Stomach smooth muscle (tissue), 2 donors: ENCODE results near the gene UTF1.

Experiments
- H3K27ac ChIP-seq: one replicate; pipeline ENCODE4 v1.7.0; 2013; ENCODE audit warnings: mild to moderate bottlenecking, low read length, inconsistent platforms
- H3K27me3 ChIP-seq, 2 donors: one replicate each; pipeline ENCODE4 v1.7.0; 2013; ENCODE audit warnings: low read length in 2 of 2; ENCODE audit not compliant: insufficient read depth in 2 of 2, control insufficient read depth in 1 of 2
- H3K36me3 ChIP-seq, 2 donors: one replicate each; pipeline ENCODE4 v1.7.0; 2013; ENCODE audit warnings: low read length in 2 of 2; ENCODE audit not compliant: control insufficient read depth in 2 of 2, insufficient read depth in 2 of 2
- H3K4me1 ChIP-seq: one replicate; pipeline ENCODE4 v1.7.0; 2013; ENCODE audit warnings: low read length; ENCODE audit not compliant: control insufficient read depth, insufficient read depth
- H3K4me3 ChIP-seq, 2 donors: one replicate each; pipeline ENCODE4 v1.7.0; 2013; ENCODE audit warnings: low read length in 2 of 2
- H3K9ac ChIP-seq, 2 donors: one replicate each; pipeline ENCODE4 v1.7.0; 2013; ENCODE audit warnings: low read length in 2 of 2, mild to moderate bottlenecking in 1 of 2
- H3K9me3 ChIP-seq, 2 donors: one replicate each; pipeline ENCODE4 v1.7.0; 2013; ENCODE audit warnings: low read length in 2 of 2; ENCODE audit not compliant: control insufficient read depth in 2 of 2
- donor health status: healthy.
- donor health status: Pancreatic carcinoma.

UTF1 gene

DNA sequence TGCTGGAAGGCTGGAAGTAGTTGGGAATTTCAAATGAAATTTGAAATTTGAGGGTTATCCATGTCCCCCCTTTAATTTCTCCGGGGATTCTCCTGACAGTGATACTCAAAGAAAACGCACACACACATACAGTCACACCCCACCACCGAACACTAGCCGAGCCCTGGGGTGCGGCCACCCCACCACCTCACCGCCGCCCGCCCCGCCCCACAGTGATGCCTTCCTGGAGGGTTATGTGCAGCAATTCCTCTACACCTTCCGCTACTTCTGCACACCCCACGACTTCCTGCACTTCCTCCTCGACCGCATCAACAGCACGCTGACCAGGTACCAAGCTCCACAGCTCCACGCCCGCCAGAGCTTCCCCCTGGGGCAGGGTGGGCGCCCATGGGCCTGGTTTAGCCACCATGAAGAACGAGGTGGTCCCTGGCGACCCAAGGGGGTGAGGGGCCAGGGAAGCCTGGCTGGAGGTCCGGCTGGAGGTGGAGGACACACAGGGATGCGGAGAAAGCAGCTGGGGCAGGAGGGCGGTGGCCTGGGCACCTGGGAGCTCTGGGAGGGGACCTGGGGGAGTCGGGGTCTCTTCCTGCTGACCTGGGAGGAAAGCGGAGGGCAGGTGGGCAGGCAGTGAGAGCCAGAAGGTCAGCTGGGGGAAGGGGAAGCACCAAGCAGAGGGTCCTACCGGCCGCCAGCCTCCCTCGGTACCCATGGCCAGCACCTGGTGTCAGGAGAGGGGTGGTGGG is 19.4 kb upstream of the UTF1 start:
- Histone ChIP-seq H3K27ac (no peak overlapping the region), H3K27me3 (peaks cover 0 to 2% of the 10 kb centered on the region in 2 donors), H3K9ac (no peak overlapping the region), H3K36me3 (no peaks in the 10 kb centered on the region), H3K4me3 (no peak overlapping the region), H3K9me3 (no peaks in the 10 kb centered on the region), H3K4me1 (no peaks in the 10 kb centered on the region)

DNA sequence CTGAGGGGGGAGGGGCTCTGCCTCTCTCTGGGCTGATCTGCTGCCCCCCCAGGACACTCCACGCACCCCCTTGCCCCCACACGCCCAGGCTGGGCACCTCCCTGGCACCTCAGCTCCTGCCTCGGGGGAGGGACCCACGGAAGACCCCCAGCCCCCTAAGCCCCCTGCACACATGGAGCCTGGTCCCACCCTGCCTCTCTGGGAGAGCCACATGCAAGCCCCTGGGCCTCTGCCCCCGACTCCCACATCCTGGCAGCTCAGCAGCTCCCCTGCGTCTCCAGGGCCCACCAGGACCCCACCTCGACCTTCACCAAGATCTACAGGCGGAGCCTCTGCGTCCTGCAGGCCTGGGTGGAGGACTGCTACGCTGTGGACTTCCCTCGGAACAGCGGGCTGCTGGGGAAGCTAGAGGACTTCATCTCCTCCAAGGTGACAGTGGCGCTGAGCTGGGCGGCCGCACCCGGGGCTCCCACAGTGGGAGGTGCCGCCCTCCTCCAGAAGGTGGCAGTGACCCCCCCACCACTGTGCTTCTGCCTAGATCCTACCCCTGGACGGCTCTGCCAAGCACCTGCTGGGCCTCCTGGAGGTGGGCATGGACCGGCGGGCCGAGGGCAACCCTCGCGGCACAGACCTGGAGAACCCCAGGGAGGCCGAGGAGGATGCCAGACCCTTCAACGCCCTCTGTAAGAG is 18.7 kb upstream of the UTF1 start:
- Histone ChIP-seq H3K9ac (no peak overlapping the region), H3K4me3 (no peak overlapping the region), H3K36me3 (no peaks in the 10 kb centered on the region), H3K4me1 (no peaks in the 10 kb centered on the region), H3K27ac (no peak overlapping the region), H3K27me3 (peaks cover 0 to 2% of the 10 kb centered on the region in 2 donors), H3K9me3 (no peaks in the 10 kb centered on the region)

DNA sequence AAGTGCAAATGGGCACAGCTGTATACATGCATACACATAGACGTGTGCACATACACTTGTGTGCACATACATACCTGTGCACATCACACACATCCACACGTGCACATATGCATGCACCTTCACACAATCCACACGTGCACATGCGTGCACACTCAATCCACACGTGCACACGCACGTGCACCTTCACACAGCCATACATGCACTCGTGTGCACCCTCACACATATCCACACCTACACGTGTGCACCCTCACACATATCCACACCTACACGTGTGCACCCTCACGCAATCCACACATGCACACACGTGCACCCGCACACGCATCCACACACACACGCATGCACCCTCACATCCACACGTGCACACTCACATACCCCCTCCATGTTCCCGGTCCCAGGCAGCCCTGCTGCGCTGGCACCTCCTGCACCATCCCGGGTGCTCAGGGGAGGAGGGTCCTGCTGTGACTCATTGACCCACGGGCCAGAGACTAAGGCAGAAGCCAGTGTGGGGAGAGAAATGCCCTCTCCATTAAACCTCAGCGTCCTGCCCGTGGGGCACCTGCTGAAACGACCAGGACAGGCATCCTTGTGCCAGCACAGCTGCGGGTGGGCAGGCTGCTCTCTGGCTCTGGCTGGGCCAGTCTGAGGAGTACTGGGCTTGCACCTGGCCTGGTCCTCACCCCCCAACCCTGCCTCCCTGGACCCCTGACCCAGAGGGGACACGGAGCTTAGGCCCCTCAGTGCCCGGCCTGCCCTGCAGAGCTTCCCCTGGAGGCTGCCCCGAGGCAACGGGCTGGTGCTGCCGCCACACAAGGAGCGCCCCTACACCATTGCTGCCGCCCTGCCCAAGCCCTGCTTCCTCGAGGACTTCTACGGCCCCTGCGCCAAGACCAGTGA is 17.8 kb upstream of the UTF1 start:
- no peak overlapping the region for H3K4me3 ChIP-seq
- no peaks in the 10 kb centered on the region for H3K36me3 ChIP-seq
- H3K27me3 ChIP-seq: peaks cover 0 to 1% of the 10 kb centered on the region in 2 donors
- no peak overlapping the region for H3K27ac ChIP-seq
- H3K9ac ChIP-seq: no peak overlapping the region
- H3K4me1 ChIP-seq: no peaks in the 10 kb centered on the region
- no peaks in the 10 kb centered on the region for H3K9me3 ChIP-seq

DNA sequence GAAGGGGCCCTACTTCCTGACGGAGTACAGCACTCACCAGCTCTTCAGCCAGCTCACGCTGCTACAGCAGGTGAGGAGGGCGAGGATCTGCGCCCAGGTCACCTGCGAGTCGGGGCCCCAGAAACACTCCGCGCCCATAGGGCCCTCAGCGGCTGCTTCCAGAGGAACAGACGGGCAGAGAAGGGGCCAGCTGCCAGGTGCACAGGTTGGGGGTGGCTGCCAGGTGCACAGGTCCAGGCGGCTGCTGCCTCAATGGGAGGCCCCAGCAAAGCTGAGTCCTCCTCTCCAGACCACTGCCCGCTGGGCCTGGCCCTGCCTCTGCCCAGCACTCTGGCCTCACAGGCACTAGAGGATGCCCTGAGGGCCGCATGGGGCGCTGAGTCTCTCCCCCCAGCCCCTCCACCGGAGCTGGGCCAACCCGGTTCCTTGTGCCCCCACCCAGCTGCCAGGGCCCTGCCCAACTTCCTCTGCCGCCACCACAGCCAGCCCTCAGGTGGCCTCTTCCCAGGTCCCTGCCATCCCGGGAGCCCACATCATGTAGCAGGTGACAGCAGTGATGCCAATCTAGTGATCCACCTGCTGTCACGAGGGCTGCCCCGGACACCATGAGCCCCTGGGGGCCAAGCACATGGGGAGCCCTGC is 17.0 kb upstream of the UTF1 start:
- Histone ChIP-seq H3K27me3 (no peaks in the 10 kb centered on the region), H3K9me3 (no peaks in the 10 kb centered on the region), H3K4me3 (no peak overlapping the region), H3K27ac (no peak overlapping the region), H3K9ac (no peak overlapping the region), H3K4me1 (no peaks in the 10 kb centered on the region), H3K36me3 (no peaks in the 10 kb centered on the region)

DNA sequence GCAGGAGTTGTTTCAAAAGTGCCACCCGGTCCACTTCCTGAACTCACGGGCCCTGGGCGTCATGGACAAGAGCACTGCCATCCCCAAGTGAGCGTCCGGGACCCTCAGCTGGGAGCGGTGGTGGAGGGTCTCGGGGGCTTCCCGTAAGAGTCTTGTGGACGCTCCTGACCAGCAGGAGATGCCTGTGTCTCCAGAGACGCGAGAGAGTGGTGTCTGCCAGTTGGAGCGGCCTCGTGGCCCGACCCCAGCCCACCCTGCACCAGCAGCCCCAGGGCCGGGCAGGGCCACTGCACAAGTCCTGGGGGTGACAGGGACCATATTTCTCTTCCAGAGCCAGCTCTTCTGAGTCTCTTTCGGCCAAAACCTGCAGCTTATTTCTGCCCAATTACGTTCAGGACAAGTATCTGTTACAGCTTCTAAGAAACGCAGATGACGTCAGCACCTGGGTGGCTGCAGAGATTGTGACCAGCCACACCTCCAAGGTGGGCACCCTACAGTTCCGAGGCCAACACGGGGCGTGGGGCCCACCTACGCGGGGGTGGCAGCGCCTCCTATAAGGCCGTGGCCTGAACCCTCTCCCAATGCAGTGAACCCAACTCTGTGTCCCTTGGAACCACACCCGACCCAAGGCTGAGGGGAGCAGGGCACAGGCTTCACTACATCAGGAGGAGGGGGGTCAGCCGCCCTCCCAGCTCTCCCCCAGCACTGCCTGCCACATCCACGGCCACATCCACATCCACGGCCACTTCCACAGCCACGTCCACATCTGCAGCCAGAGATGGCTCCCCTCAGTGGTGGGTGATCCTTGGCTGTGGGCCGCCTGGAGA is 16.2 kb upstream of the UTF1 start:
- no peaks in the 10 kb centered on the region for H3K9me3 ChIP-seq
- no peaks in the 10 kb centered on the region for H3K4me1 ChIP-seq
- no peaks in the 10 kb centered on the region for H3K36me3 ChIP-seq
- H3K27me3 ChIP-seq: peaks cover 0 to 3% of the 10 kb centered on the region in 2 donors
- no peak overlapping the region for H3K4me3 ChIP-seq
- no peak overlapping the region for H3K9ac ChIP-seq
- no peak overlapping the region for H3K27ac ChIP-seq

DNA sequence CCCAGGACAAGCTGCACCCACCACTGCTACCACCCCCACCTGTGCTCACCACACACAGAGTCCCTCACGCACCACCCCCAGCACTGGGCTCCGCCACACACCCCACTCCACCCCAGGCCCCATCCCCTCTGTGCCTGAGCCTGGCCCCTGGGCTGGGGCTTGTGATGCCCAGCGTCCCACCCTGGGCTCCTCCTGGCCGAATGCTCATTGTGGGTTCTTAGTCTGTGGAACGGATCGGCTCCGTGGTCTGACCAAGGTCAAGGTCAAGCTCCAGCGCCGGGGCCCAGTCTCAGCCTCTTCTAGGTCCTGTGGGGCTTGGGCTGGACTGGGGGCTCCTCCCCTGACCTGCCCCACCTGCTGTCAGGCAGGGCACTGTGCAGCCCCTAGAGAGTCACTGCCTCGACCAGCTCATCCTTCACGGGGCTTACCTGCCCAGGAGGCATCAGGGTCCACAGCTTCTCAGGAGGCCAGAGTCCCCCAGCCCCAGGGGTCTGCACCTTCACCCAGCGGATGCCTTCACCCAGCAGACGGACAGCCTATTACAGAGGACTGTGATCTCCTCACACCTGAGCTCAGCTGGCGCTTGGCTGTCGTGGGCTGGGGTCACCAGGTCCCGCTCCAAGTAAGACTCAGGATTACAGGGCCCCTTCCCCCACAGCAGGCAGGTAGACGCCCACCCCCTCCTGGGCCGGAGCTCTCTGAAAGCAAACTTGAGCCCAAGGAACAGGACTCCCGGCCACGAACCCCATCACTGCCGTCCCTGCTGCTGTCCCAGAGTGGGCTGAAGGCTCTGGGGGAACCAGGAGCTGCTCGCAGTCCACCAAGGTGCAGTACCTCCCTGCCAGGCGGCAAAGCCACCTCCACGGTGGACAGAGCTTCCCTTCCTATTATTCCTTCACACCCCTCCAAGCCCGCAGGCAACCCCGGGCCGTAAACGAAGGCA is 15.3 kb upstream of the UTF1 start:
- Histone ChIP-seq H3K4me1 (no peaks in the 10 kb centered on the region), H3K27me3 (peaks cover 0 to 10% of the 10 kb centered on the region in 2 donors), H3K9me3 (no peaks in the 10 kb centered on the region), H3K9ac (no peak overlapping the region), H3K4me3 (no peak overlapping the region), H3K36me3 (no peaks in the 10 kb centered on the region), H3K27ac (no peak overlapping the region)

DNA sequence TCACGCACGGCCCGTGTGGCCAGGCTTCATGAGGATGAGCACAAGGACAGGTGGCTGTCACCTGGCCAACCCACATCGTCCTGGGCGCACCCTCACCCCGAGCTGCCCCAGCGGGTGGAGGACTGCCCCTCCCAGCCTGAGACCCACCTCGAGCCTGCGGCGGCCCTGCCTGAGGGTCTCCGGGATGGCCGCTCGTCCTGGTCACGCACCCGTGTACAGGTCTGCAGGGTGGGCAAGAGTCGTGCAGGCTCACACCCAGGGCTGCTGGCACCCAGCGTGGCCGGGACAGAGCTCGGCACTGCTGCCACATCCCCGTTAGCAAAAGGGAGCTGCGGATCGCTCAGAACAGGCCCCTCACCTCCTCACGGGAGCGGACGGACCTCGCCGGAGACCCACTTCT is 14.4 kb upstream of the UTF1 start:
- Histone ChIP-seq H3K27ac (no peak overlapping the region), H3K4me1 (no peaks in the 10 kb centered on the region), H3K36me3 (no peaks in the 10 kb centered on the region), H3K27me3 (peaks cover 0 to 10% of the 10 kb centered on the region in 2 donors), H3K4me3 (no peak overlapping the region), H3K9ac (no peak overlapping the region), H3K9me3 (no peaks in the 10 kb centered on the region)

DNA sequence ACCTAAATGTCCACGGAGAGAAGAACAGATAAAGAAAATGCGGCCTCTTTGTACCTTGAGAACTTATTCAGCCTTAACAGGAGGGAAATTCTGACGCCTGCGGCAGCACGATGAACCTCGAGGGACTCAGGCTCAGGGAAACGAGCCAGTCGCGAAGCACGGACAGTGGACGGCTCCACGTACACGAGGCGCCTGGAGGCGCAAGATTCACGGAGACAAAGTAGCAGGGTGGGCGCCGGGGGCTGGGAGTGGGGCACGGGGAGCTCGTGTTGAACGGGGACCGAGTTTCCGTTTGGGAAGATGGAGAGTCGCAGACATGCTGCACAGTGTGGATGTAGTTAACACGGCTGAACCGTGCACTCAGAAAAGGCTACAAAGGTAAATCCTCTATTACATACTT is 13.2 kb upstream of the UTF1 start:
- Histone ChIP-seq H3K27ac (no peak overlapping the region), H3K27me3 (peaks cover 0 to 12% of the 10 kb centered on the region in 2 donors), H3K4me1 (no peaks in the 10 kb centered on the region), H3K4me3 (no peak overlapping the region), H3K9ac (no peak overlapping the region), H3K9me3 (no peaks in the 10 kb centered on the region), H3K36me3 (no peaks in the 10 kb centered on the region)

DNA sequence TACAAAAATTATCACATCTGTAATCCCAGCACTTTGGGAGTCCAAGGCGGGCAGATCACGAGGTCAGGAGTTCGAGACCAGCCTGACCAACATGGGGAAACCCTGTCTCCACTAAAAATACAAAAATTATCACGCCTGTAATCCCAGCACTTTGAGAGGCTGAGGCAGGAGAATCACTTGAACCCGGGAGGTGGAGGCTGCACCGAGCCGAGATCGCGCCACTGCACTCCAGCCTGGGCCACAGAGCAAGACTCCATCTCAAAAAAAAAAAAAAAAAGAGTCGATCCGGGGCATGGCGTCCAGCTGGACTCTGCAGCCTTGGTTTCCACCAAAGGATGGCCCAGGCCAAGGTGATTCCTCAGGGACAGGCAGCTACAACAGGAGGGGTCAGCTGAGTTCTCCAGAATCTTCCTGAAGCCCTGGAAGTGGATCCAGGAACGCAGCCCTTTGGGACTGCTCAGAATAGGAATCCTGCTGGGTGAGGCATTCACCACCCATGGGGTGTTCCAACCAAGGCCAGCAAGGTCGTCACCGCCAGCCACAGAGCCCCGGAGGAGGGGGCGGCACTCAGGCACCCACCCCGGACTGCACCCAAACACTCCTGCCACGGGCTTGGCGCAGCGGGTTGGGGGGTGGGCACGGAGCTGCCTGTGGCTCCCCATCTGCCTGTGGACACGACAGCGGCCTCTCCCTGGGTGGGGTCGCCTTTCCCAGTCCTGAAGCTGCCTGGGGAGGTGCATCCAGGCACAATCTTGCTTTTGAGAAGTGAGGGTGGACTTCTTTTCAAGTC is 12.0 kb upstream of the UTF1 start:
- H3K27me3 ChIP-seq: peaks cover 0 to 12% of the 10 kb centered on the region in 2 donors
- no peak overlapping the region for H3K4me3 ChIP-seq

More for the DNA sequence above, 12.0 kb upstream of the UTF1 start:
- Histone ChIP-seq H3K9ac (no peak overlapping the region), H3K27ac (no peak overlapping the region), H3K9me3 (no peaks in the 10 kb centered on the region), H3K36me3 (no peaks in the 10 kb centered on the region), H3K4me1 (no peaks in the 10 kb centered on the region)
